Peyer's patch (tissue), 4 donors: ENCODE results near the gene SEMA6B. TPM values are rescaled to one million over a fixed set of nuclear protein-coding genes. Genes with fewer than 3 reads are reported as not detected.

Source experiments
- DNase-seq, 3 donors: peaks; one replicate each; pipeline ENCODE4 v3.0.0-alpha.2; 2017 to 2019
- H3K27ac ChIP-seq, 4 donors: fragments of 200-600 bp; sonication (generic); one replicate each; pipeline ENCODE4 v1.5.1; 2016 to 2019
- H3K27me3 ChIP-seq, 2 donors: fragments of 200-600 bp; sonication (generic); one replicate each; pipeline ENCODE4 v1.5.1; 2019
- H3K36me3 ChIP-seq, 3 donors: fragments of 200-600 bp; sonication (generic); one replicate each; pipeline ENCODE4 v1.5.1; 2016 to 2019
- H3K4me1 ChIP-seq, 4 donors: fragments of 200-600 bp; sonication (generic); one replicate each; pipeline ENCODE4 v1.5.1; 2016 to 2019
- H3K4me3 ChIP-seq, 4 donors: fragments of 200-600 bp; sonication (generic); 1 replicate in 3 of 4; 2 replicates in 1 of 4; pipeline ENCODE4 v1.5.1; 2016 to 2019; ENCODE audit warnings: mild to moderate bottlenecking in 1 of 4
- H3K9me3 ChIP-seq, 4 donors: fragments of 200-600 bp; sonication (generic); one replicate each; pipeline ENCODE4 v1.5.1; 2016 to 2019; ENCODE audit warnings: mild to moderate bottlenecking in 1 of 4
- CTCF ChIP-seq, 6 experiments: fragments of 450-650 bp in 4 of 6; fragments of 200-600 bp in 2 of 6; sonication (generic) in 1 of 6; IDR thresholded peaks; one replicate each; pipeline ENCODE4 v1.5.1; 2017 to 2019; ENCODE audit warnings: antibody characterized with exemption in 6 of 6, mild to moderate bottlenecking in 3 of 6, moderate library complexity in 1 of 6
- POLR2A ChIP-seq, 2 donors: fragments of 450-650 bp; IDR thresholded peaks; one replicate each; pipeline ENCODE4 v1.5.1; 2017; ENCODE audit warnings: antibody characterized with exemption in 2 of 2, mild to moderate bottlenecking in 2 of 2, moderate library complexity in 2 of 2
- total RNA-seq, 4 donors: library from RNA; depleted of rRNA; stranded (reverse); fragments of >200 nt; gene quantifications; one replicate each; pipeline ENCODE4 v1.1.0, GENCODE V29; 2016

Gene SEMA6B
- total RNA-seq, 4 donors from 2014 or later: 1.2 to 9.9 (median 3.2) TPM

- H3K27me3 ChIP-seq: peaks cover 0 to 30% of the 10 kb centered on the region in 2 donors
- no peak for TF ChIP-seq POLR2A (IDR thresholded peaks at IDR 0.05)
- no peak for TF ChIP-seq CTCF (IDR thresholded peaks at IDR 0.05)
- no peaks in the 10 kb centered on the region for H3K36me3 ChIP-seq
- H3K27ac ChIP-seq: no peak overlapping the region
- H3K4me1 ChIP-seq: peaks cover 0 to 17% (median 5%) of the 10 kb centered on the region in 4 donors
- no peaks in the 10 kb centered on the region for H3K9me3 ChIP-seq
- DNase-seq: no peak
- H3K4me3 ChIP-seq: no peak overlapping the region
Observed at GRCh38 chr19:4579389-4579788, 19.9 kb upstream of the SEMA6B start.

- Histone ChIP-seq H3K27me3 (peaks cover 0 to 23% of the 10 kb centered on the region in 2 donors), H3K36me3 (no peaks in the 10 kb centered on the region), H3K4me3 (no peak overlapping the region), H3K27ac (no peak overlapping the region), H3K9me3 (no peaks in the 10 kb centered on the region), H3K4me1 (peaks cover 0 to 11% (median 0%) of the 10 kb centered on the region in 4 donors)
- DNase-seq: no peak
- TF ChIP-seq POLR2A (IDR thresholded peaks at IDR 0.05) (no peak), CTCF (IDR thresholded peaks at IDR 0.05) (no peak)
Observed at GRCh38 chr19:4578552-4579248, 19.2 kb upstream of the SEMA6B start.

GRCh38 chr19:4577020-4577782, 17.7 kb upstream of the SEMA6B start:
- Histone ChIP-seq H3K27ac (no peak overlapping the region), H3K4me1 (peaks cover 0 to 11% (median 0%) of the 10 kb centered on the region in 4 donors), H3K4me3 (no peak overlapping the region), H3K27me3 (peaks cover 0 to 18% of the 10 kb centered on the region in 2 donors), H3K36me3 (no peaks in the 10 kb centered on the region), H3K9me3 (no peaks in the 10 kb centered on the region)
- TF ChIP-seq CTCF (IDR thresholded peaks at IDR 0.05) (no peak), POLR2A (IDR thresholded peaks at IDR 0.05) (no peak)
- no peak for DNase-seq

GRCh38 chr19:4576016-4576933, 16.8 kb upstream of the SEMA6B start:
- Histone ChIP-seq H3K36me3 (no peaks in the 10 kb centered on the region), H3K27me3 (peaks cover 0 to 12% of the 10 kb centered on the region in 2 donors), H3K4me3 (no peak overlapping the region), H3K27ac (peak overlapping the region in 2 of 4 donors; percentile 50 to 52), H3K4me1 (peaks cover 0 to 11% (median 0%) of the 10 kb centered on the region in 4 donors), H3K9me3 (no peaks in the 10 kb centered on the region)
- TF ChIP-seq CTCF (IDR thresholded peaks at IDR 0.05): peak; percentile 26 to 62 (median 59)
- no peak for TF ChIP-seq POLR2A (IDR thresholded peaks at IDR 0.05)
- peak; percentile 61 to 83 (median 77) for DNase-seq
